Measurements from ENCODE around the gene NFAT5.

The NFAT5 gene

GRCh38 chr16:69709456-69710084 lies 143.8 kb downstream of the NFAT5 start:
- TF ChIP-seq CTCF (IDR thresholded peaks at IDR 0.05; ENCODE audit: low read depth, low read length, missing control alignments), result peak; percentile 55
- Histone ChIP-seq H3K36me3 (replicated peaks) (peaks cover 49% of the 10 kb centered on the region), H3K27ac (no peak overlapping the region), H3K27me3 (replicated peaks) (no peaks in the 10 kb centered on the region), H3K4me3 (ENCODE audit: low read depth, low read length) (no peak overlapping the region)
- in situ Hi-C loops (cut with HindIII; ENCODE audit: low pct_ligation_motif_present, low sequenced_read_pairs), result no loop called here
- peak; percentile 29 for DNase-seq

GRCh38 chr16:69711115-69711740 lies 145.5 kb downstream of the NFAT5 start:
- peaks cover 57% of the 10 kb centered on the region for H3K36me3 ChIP-seq (replicated peaks)
- H3K27me3 ChIP-seq (replicated peaks), result no peaks in the 10 kb centered on the region
- in situ Hi-C loops (cut with HindIII; ENCODE audit: low pct_ligation_motif_present, low sequenced_read_pairs), result no loop called here
- DNase-seq, result peak; percentile 68
- H3K27ac ChIP-seq, result no peak overlapping the region
- no peak for TF ChIP-seq CTCF (IDR thresholded peaks at IDR 0.05; ENCODE audit: low read depth, low read length, missing control alignments)
- H3K4me3 ChIP-seq (ENCODE audit: low read depth, low read length), result no peak overlapping the region

- Histone ChIP-seq H3K36me3 (replicated peaks) (peaks cover 58% of the 10 kb centered on the region), H3K27me3 (replicated peaks) (no peaks in the 10 kb centered on the region), H3K27ac (no peak overlapping the region), H3K4me3 (ENCODE audit: low read depth, low read length) (no peak overlapping the region)
- DNase-seq, result no peak
- no peak for TF ChIP-seq CTCF (IDR thresholded peaks at IDR 0.05; ENCODE audit: low read depth, low read length, missing control alignments)
- in situ Hi-C loops (cut with HindIII; ENCODE audit: low pct_ligation_motif_present, low sequenced_read_pairs), result no loop called here
Observed at GRCh38 chr16:69712277-69712676, 146.5 kb downstream of the NFAT5 start.

GRCh38 chr16:69712914-69713581 lies 147.3 kb downstream of the NFAT5 start:
- Histone ChIP-seq H3K4me3 (ENCODE audit: low read depth, low read length) (no peak overlapping the region), H3K27ac (no peak overlapping the region), H3K36me3 (replicated peaks) (peaks cover 64% of the 10 kb centered on the region)

GRCh38 chr16:69717066-69717465 lies 151.3 kb downstream of the NFAT5 start:
- Histone ChIP-seq H3K27me3 (replicated peaks) (no peaks in the 10 kb centered on the region), H3K36me3 (replicated peaks) (peaks cover 50% of the 10 kb centered on the region), H3K4me3 (ENCODE audit: low read depth, low read length) (no peak overlapping the region), H3K27ac (no peak overlapping the region)
- in situ Hi-C loops (cut with HindIII; ENCODE audit: low pct_ligation_motif_present, low sequenced_read_pairs), result no loop called here
- no peak for TF ChIP-seq CTCF (IDR thresholded peaks at IDR 0.05; ENCODE audit: low read depth, low read length, missing control alignments)
- no peak for DNase-seq

More at GRCh38 chr16:69712914-69713581, 147.3 kb downstream of the NFAT5 start:
- H3K27me3 ChIP-seq (replicated peaks), result no peaks in the 10 kb centered on the region
- no peak for DNase-seq
- TF ChIP-seq CTCF (IDR thresholded peaks at IDR 0.05; ENCODE audit: low read depth, low read length, missing control alignments), result no peak
- in situ Hi-C loops (cut with HindIII; ENCODE audit: low pct_ligation_motif_present, low sequenced_read_pairs), result no loop called here
